GM13976 (cell line): Measurements from ENCODE around the gene GPSM1.
A peak's percentile ranks its signal among the peaks of the same experiment; 100 is the strongest.

Source experiments
- DNase-seq: peaks from one replicate; pipeline ENCODE4 v3.0.0; 2012; ENCODE audit warnings: low spot score
- in situ Hi-C: fragments of 300-500 bp; cut with MboI; formaldehyde crosslinking; loops from one replicate; pipeline ENCODE4 v1.12.0; 2022; ENCODE audit warnings: low sequenced_read_pairs, mixed read lengths, inconsistent platforms; ENCODE audit not compliant: unreplicated experiment
- TF ChIP-seq, protein P1 (sequence below): IDR thresholded peaks from 2 replicates; pipeline ENCODE4 v1.5.1; 2012; ENCODE audit warnings: borderline replicate concordance, mild to moderate bottlenecking; ENCODE audit not compliant: insufficient read depth; ENCODE audit errors: extremely low read depth, missing control alignments, control extremely low read depth

Gene GPSM1

DNA sequence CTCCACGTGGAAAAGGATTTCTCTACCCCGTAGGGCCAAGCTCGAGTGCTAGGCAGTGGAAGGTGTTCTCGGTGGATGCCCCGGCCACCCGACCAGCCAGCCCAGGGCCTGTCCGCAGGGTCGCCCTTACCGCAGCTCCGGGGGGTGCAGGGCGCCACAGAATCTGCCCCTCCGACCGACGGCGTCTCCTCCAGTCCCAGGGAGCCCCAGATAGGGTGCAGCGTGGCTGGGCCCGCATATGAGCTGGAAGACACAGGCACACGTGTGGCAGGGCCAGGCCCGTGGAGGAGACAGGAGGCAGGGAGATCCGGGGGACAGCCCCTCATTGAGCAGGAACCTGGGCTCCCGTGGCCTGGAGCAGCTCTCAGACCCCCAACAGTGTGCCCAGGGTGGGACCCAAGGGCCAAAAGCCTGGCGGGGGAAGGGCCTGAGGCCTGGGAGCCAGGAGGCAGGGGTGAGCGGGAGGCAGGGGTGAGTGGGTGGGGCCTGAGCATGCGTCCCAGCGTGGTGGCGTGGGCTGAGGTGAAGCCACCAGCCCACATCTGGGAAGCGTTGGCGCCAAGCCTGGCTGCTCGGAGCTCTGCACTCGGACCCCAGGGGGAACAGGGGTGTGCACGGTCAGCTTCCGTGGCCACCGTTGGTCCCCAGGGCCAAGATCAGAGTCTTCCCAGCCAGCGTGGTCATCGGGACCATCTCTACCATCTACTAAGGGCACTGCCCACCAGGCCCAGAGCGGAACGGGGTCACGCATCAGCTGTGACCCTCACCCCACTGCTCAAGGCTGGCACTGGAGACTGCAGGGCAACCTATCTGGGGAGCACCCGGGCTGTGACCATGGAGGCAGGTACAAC, 45.7 kb upstream of the GPSM1 start:
- in situ Hi-C loops, result loop anchor here (10.0 kb wide), 1 partner anchor 107 kb away; no protein-coding TSS in a partner anchor
- TF ChIP-seq, protein P1, sequence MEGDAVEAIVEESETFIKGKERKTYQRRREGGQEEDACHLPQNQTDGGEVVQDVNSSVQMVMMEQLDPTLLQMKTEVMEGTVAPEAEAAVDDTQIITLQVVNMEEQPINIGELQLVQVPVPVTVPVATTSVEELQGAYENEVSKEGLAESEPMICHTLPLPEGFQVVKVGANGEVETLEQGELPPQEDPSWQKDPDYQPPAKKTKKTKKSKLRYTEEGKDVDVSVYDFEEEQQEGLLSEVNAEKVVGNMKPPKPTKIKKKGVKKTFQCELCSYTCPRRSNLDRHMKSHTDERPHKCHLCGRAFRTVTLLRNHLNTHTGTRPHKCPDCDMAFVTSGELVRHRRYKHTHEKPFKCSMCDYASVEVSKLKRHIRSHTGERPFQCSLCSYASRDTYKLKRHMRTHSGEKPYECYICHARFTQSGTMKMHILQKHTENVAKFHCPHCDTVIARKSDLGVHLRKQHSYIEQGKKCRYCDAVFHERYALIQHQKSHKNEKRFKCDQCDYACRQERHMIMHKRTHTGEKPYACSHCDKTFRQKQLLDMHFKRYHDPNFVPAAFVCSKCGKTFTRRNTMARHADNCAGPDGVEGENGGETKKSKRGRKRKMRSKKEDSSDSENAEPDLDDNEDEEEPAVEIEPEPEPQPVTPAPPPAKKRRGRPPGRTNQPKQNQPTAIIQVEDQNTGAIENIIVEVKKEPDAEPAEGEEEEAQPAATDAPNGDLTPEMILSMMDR, result no peak
- DNase-seq, result no peak

DNA sequence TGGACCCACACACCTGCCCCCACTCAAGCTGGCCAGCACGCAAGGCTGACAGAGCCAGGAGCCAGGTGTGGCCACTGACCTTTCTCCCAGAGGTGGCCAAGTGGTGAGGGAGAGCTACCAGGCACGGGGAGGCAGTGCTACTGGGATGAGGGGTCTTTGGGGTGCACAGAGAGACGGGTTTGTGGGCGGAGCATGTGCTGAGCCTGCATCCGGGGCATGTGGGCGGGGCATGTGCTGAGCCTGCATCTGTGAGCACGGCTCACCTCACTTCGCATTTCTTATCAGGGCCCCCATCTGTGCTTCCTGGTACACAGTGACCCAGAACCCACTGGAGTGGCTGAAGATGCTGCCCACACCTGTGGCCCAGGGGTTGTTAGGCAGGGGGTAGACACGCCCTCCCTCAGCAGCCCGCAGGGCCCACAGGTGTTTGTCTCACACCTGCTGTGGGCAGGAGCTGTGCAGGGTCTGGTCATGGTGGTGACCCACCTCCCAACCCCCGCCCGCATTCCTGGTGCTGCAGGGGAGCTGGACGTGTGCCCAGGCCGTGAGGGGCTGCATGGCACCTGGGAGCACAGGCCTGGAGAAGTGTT, 45.0 kb upstream of the GPSM1 start:
- in situ Hi-C loops, result loop anchor here (10.0 kb wide), 1 partner anchor 108 kb away; no protein-coding TSS in a partner anchor

DNA sequence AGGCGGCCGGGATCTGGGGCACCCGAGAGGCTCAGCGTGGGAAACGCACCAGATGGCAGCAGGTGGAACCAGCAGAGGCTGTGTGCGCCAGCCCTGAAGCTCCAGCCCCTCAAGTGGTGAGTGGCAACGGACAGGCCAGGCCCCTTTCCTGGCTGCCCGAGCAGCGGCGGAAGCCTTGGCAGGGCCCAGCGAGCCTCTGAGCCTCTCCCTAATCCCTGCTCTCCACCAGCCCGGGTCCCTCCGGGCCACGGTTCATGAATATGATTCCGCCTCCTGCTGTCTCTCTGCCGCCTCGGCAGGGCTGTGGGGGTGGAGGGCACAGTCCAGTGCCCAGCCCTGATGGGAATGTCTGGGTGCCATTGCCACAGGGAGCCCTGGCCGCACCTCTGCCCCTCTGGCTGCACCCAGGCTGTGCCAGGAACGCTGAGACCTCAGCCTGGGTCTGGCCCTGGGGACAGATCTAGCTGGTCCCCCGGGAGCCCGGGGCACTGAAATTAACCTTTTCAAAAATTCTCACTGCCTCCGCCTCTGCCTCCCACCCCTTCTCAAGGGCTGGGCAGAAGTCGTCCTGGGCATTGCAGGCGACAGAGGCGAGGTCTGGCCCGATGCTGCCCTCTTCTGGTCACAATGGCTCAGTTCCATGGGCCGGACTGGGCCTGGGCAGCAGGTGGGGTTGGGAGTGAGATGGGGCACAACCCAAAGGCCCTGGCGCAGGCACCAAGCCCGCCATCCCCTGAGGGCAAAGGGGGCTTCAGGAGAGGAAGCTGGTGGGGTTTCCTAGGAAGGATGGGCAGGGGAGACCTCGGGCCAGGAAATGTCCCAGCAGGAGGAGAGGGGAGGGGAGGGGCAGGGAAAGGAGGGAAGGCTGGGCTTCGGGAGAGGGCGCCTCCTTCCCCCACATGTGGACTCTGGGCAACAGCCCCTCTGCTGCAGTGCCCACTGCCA, 43.8 kb upstream of the GPSM1 start:
- peak; percentile 93 for DNase-seq

More for the DNA sequence above, 45.0 kb upstream of the GPSM1 start:
- TF ChIP-seq, protein P1, result no peak
- no peak for DNase-seq

DNA sequence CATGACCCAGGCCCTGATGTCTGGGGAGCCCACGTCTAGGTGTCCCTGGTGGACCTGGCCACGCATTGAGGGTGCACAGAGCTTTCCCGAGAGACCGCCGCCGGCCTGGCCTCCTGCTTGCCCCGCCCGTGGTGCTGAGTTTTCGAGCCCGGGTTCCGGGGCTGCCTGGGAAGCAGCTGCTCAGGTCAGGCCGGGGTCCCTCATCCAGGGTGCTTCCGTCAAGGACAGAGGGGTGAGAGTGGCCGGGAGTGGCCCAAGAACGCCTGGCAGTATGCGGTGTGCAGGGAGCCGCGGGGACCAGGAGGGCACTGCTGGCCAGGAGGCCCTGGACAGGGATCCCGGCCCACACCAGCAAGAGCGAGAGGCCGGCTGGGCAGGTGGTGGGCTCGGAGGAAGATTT, 43.0 kb upstream of the GPSM1 start:
- in situ Hi-C loops, result loop anchor here (10.0 kb wide), 1 partner anchor 110 kb away; no protein-coding TSS in a partner anchor
- TF ChIP-seq, protein P1, result no peak
- DNase-seq, result no peak

More for the DNA sequence above, 43.8 kb upstream of the GPSM1 start:
- in situ Hi-C loops, result loop anchor here (10.0 kb wide), 1 partner anchor 109 kb away; no protein-coding TSS in a partner anchor
- TF ChIP-seq, protein P1, result peak; percentile 92

DNA sequence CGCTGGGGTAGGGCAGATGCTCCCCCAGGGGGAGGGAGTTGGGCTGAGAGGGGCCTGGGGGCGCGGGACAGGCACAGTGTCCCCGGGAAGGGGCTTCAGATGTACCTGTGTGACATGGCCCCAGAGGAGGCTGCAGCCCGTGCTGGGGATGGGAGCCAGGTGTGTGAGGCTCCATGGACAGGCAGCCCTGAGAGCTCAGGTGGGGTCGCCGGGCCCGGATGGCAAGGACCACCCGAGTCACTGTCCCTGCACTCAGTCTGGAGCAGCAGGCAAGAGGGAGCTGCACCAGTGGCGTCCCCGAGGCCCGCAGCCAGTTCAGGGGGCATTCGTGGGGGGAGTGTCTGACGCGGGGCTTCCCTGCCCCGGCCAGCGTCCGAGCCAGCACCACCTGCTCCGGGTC, 42.4 kb upstream of the GPSM1 start:
- in situ Hi-C loops, result loop anchor here (10.0 kb wide), 1 partner anchor 110 kb away; no protein-coding TSS in a partner anchor
- TF ChIP-seq, protein P1, result no peak

More for the DNA sequence above, 42.4 kb upstream of the GPSM1 start:
- DNase-seq, result no peak
